Uterus (tissue), 2 donors: ENCODE data around the gene RAB40C.

ENCODE experiments used
- CTCF ChIP-seq, 4 experiments: fragments of 200-600 bp in 2 of 4; fragments of 450-650 bp in 2 of 4; sonication (generic) in 2 of 4; IDR thresholded peaks; one replicate each; pipeline ENCODE4 v1.5.1; 2016 to 2019; ENCODE audit warnings: antibody characterized with exemption in 4 of 4, mild to moderate bottlenecking in 2 of 4, moderate library complexity in 1 of 4
- POLR2A ChIP-seq, 2 donors: fragments of 450-650 bp; IDR thresholded peaks; one replicate each; pipeline ENCODE4 v1.6.1; 2016; ENCODE audit warnings: antibody characterized with exemption in 2 of 2, mild to moderate bottlenecking in 1 of 2, moderate library complexity in 1 of 2

DNA sequence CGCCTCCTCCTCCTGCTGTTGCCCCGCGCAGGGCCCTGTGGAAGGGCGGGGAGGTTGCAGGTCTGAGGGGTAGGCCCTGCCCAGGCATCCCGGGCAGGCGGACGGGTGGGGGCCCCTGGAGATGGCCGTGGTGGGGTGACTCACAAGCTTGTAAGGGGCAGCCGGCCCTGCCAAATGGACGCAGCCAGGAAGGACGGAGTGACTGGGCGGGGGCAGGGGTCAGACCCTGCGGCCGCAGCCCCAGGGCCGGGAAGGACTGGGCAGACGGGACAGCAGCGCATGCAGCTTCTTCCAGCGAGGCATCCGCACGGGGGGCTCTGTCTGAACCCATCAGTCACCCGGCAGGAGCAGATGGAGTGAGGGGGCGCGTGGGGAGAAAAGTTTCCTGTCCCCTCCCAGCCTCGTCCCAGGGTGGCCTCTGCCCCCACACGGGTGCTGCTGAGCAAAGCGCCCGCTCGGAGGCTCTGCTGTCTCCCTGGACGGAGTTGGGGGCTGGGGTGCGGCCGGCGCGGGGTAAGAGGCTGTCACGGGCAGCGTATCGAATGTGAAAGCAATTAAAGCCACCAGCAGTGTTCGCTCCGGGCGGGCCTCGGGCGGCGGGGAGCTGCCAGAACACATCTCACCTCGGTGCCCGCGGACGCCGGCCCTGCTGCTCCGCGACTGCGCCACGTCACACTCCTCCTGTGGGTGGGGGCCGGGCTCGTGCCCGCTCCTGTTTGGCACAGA, 35.1 kb upstream of the RAB40C start:
- TF ChIP-seq CTCF (IDR thresholded peaks at IDR 0.05) (no peak), POLR2A (IDR thresholded peaks at IDR 0.05) (no peak)
